Upper lobe of right lung (tissue), 1 donor: Measurements from ENCODE around the gene ACTL6A. TPM values are rescaled to one million over a fixed set of nuclear protein-coding genes. Genes with fewer than 3 reads are reported as not detected.

ENCODE experiments used
- ATAC-seq: fragments of 200-7000 bp; cut with Tn5 transposase; one replicate; pipeline ENCODE4 v1.9.1; 2020; ENCODE audit warnings: mild to moderate bottlenecking, moderate library complexity
- DNase-seq: peaks from one replicate; pipeline ENCODE4 v3.0.0-alpha.2; 2020
- H3K27ac ChIP-seq: fragments of 200-600 bp; one replicate; pipeline ENCODE4 v1.8.0; 2022
- H3K27me3 ChIP-seq: fragments of 200-600 bp; one replicate; pipeline ENCODE4 v1.8.0; 2022; ENCODE audit warnings: mild to moderate bottlenecking
- H3K36me3 ChIP-seq: fragments of 200-600 bp; one replicate; pipeline ENCODE4 v1.8.0; 2022
- H3K4me1 ChIP-seq: fragments of 200-600 bp; one replicate; pipeline ENCODE4 v1.8.0; 2022
- H3K4me3 ChIP-seq: fragments of 200-600 bp; one replicate; pipeline ENCODE4 v1.8.0; 2022; ENCODE audit warnings: mild to moderate bottlenecking
- H3K9me3 ChIP-seq: fragments of 200-600 bp; one replicate; pipeline ENCODE4 v1.8.0; 2022
- CTCF ChIP-seq: fragments of 200-600 bp; IDR thresholded peaks from one replicate; pipeline ENCODE4 v1.8.0; 2022; ENCODE audit warnings: antibody characterized with exemption
- intact Hi-C: fragments of 100-400 bp; cut with DNase I; formaldehyde crosslinking; loops from one replicate; pipeline ENCODE4 v1.11.0; 2022
- total RNA-seq: library from RNA; stranded (reverse); fragmentation: NEBNext Ultra II Directional; extraction: Animal tissue kit (Norgen Biotek cat#: 25700); gene quantifications from one replicate; pipeline ENCODE4 v1.2.1, GENCODE V29; 2021
- donor health status: DM: no; HTN: yes; CAD: no; lungs with severe emphysema.

ACTL6A gene
- total RNA-seq, 1 donor from 2014 or later = 33.2 TPM

- H3K27me3 ChIP-seq = no peaks in the 10 kb centered on the region
- H3K27ac ChIP-seq = no peak overlapping the region
- H3K4me3 ChIP-seq = no peak overlapping the region
- DNase-seq (no peak), ATAC-seq (no peak)
- H3K36me3 ChIP-seq = no peaks in the 10 kb centered on the region
- intact Hi-C loops = no loop called here
- H3K9me3 ChIP-seq = no peaks in the 10 kb centered on the region
- TF ChIP-seq CTCF = no peak
- H3K4me1 ChIP-seq = no peaks in the 10 kb centered on the region
Measured at GRCh38 chr3:179542375-179542774, 20.4 kb upstream of the ACTL6A start.

GRCh38 chr3:179544981-179545645 is 17.6 kb upstream of the ACTL6A start:
- no peak for TF ChIP-seq CTCF
- no peaks in the 10 kb centered on the region for H3K36me3 ChIP-seq
- ATAC-seq = no peak
- no peak overlapping the region for H3K27ac ChIP-seq
- intact Hi-C loops = no loop called here
- H3K27me3 ChIP-seq = no peaks in the 10 kb centered on the region
- no peaks in the 10 kb centered on the region for H3K9me3 ChIP-seq
- DNase-seq = no peak
- H3K4me3 ChIP-seq = no peak overlapping the region
- H3K4me1 ChIP-seq = no peaks in the 10 kb centered on the region

DNA sequence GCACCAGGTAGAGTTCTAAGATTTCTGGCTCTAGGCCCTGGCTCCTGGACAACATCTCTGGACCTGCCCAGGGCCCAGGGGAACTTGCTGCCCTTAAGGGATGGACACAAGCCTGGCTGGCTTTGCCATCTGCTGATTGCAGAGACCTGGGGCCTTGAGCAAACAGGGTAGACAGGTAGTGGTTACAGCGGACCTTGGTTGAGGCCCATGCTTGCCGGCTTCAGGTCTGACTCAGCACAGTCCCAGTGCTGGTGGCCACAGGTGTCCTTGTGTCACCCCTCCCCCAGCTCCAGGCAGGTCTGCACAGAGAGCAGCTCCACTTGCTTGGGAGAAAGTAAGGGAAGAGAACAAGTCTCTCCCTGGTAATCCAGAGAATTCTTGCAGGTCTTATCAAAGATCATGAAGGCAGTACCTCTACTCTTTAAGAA is 15.9 kb upstream of the ACTL6A start:
- DNase-seq = no peak
- intact Hi-C loops = no loop called here

DNA sequence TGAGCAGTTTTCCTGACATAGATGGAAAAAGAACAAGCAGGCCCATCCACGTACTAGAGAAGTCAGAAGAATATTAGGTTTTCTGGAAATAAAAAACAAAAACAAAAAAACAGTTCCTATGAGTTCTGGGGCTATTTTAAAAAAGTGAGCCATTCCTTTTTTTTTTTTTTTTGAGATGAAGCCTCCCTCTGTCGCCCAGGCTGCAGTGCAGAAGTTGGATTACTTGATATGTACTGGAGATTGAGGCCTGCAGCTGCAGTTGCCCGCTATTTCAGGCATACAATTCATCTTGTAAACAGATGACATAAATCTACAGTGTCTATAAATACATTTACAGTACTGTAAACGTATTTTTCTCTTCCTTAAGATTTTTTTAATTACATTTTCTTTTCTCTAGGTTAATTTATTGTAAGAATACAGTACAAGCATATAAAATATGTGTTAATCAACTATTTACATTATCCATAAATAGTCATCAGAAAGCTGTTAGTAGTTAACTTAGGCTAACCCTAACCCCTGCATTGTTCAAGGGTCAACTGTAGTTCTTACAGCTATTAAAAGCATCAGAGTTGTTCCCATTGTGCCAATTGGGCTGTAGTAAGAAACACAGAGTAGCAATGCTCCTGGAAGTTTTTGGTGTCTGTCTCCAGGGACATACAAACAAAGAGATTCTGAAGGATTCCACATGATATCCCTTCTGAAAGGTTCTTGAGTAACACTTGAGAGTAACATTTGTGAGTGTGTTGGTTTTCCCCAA is 11.2 kb upstream of the ACTL6A start:
- H3K9me3 ChIP-seq = no peaks in the 10 kb centered on the region
- H3K4me3 ChIP-seq = no peak overlapping the region
- intact Hi-C loops = no loop called here
- H3K27ac ChIP-seq = no peak overlapping the region
- H3K27me3 ChIP-seq = no peaks in the 10 kb centered on the region
- no peaks in the 10 kb centered on the region for H3K4me1 ChIP-seq
- DNase-seq (no peak), ATAC-seq (no peak)
- no peaks in the 10 kb centered on the region for H3K36me3 ChIP-seq
- no peak for TF ChIP-seq CTCF

More for the DNA sequence above, 15.9 kb upstream of the ACTL6A start:
- no peaks in the 10 kb centered on the region for H3K9me3 ChIP-seq
- H3K36me3 ChIP-seq = no peaks in the 10 kb centered on the region
- H3K27me3 ChIP-seq = no peaks in the 10 kb centered on the region
- no peak for TF ChIP-seq CTCF
- no peak for ATAC-seq
- no peak overlapping the region for H3K4me3 ChIP-seq
- no peaks in the 10 kb centered on the region for H3K4me1 ChIP-seq
- no peak overlapping the region for H3K27ac ChIP-seq

DNA sequence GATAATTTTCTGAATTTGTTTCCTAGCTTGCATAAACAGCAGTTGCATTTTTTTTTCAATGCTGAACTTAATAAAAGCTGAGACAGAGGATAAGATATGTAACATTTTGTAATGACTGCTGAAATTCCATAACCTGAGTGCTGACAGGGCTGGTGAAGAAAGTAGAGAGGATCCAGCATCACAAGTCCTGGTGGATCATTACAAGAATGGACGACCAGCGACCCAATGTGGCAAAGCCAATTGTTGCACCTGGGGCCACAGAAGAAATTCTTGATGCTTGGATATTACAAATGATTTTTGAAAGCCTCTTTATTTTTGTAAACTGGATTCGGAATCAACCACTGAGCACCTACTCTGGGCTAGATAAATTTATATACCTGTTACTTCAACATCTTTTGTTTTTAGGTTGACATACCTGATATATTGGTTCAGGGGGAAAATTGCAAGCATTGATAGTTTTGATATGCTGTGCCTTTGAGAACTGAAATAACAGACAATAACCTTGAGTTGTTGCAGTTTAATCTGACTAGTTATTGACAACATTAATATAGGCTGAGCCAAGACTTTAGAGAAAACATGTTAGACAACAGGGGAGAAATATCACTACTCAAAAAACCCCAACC is 3.9 kb upstream of the ACTL6A start:
- Histone ChIP-seq H3K4me1 (peaks cover 3% of the 10 kb centered on the region), H3K36me3 (no peaks in the 10 kb centered on the region), H3K4me3 (no peak overlapping the region), H3K27me3 (no peaks in the 10 kb centered on the region), H3K9me3 (no peaks in the 10 kb centered on the region), H3K27ac (no peak overlapping the region)
- no peak for DNase-seq
- ATAC-seq = no peak
- peak; percentile 88 for TF ChIP-seq CTCF
- intact Hi-C loops = loop anchor here (5.0 kb wide), 1 partner anchor 137 kb away; no protein-coding TSS in a partner anchor
